Bronchial epithelial cell (primary cell): Measurements from ENCODE around the gene RIPPLY3. TPM values are rescaled to one million over a fixed set of nuclear protein-coding genes. Genes with fewer than 3 reads are reported as not detected.

Experiments used
- DNase-seq: peaks from one replicate; pipeline ENCODE4 v3.0.0-alpha.2; 2010; ENCODE audit warnings: low read depth
- FAIRE-seq: peaks from 2 replicates; lab custom pipeline; 2011; peaks lifted over from hg19 to GRCh38; lab: Jason Lieb, UNC
- H3K27me3 ChIP-seq: 2 replicates; pipeline ENCODE4 v1.5.1; 2011; ENCODE audit warnings: low read length; ENCODE audit not compliant: control insufficient read depth, insufficient read depth
- H3K36me3 ChIP-seq: 2 replicates; pipeline ENCODE4 v1.5.1; 2011; ENCODE audit warnings: low read length; ENCODE audit not compliant: control insufficient read depth, insufficient read depth
- H3K4me3 ChIP-seq: 2 replicates; pipeline ENCODE4 v1.5.1; 2011; ENCODE audit warnings: mild to moderate bottlenecking, low read depth, low read length, control low read depth
- CTCF ChIP-seq: IDR thresholded peaks from 2 replicates; pipeline ENCODE4 v1.5.1; 2011; ENCODE audit warnings: mild to moderate bottlenecking, moderate library complexity, low read length, control low read depth, inconsistent platforms; ENCODE audit not compliant: insufficient read depth, severe bottlenecking
- total RNA-seq: library from RNA; depleted of rRNA; stranded (reverse); fragments of >200 nt; gene quantifications from 2 replicates; pipeline ENCODE4 v1.2.1, GENCODE V29; 2014

Gene RIPPLY3
- total RNA-seq, 1 donor from 2014 or later = under 0.01 TPM

GRCh38 chr21:36980280-36981048, 26.0 kb upstream of the RIPPLY3 start:
- H3K36me3 ChIP-seq = no peaks in the 10 kb centered on the region
- no peak for DNase-seq
- no peaks in the 10 kb centered on the region for H3K27me3 ChIP-seq
- H3K4me3 ChIP-seq = peak overlapping the region; percentile 52
- no peak for FAIRE-seq
- TF ChIP-seq CTCF = no peak

- no peak for TF ChIP-seq CTCF
- FAIRE-seq = no peak
- DNase-seq = no peak
- H3K27me3 ChIP-seq = no peaks in the 10 kb centered on the region
- peak overlapping the region; percentile 52 for H3K4me3 ChIP-seq
- H3K36me3 ChIP-seq = no peaks in the 10 kb centered on the region
Measured at GRCh38 chr21:36981049-36981391, 25.5 kb upstream of the RIPPLY3 start.

GRCh38 chr21:36981977-36982700, 24.4 kb upstream of the RIPPLY3 start:
- no peak for TF ChIP-seq CTCF
- no peak for FAIRE-seq
- H3K36me3 ChIP-seq = no peaks in the 10 kb centered on the region
- DNase-seq = no peak
- no peaks in the 10 kb centered on the region for H3K27me3 ChIP-seq
- no peak overlapping the region for H3K4me3 ChIP-seq

- TF ChIP-seq CTCF = no peak
- no peak for FAIRE-seq
- no peaks in the 10 kb centered on the region for H3K27me3 ChIP-seq
- H3K36me3 ChIP-seq = no peaks in the 10 kb centered on the region
- no peak overlapping the region for H3K4me3 ChIP-seq
- DNase-seq = no peak
Measured at GRCh38 chr21:36985751-36986594, 20.5 kb upstream of the RIPPLY3 start.

- DNase-seq (no peak), FAIRE-seq (no peak)
- Histone ChIP-seq H3K4me3 (no peak overlapping the region), H3K27me3 (no peaks in the 10 kb centered on the region), H3K36me3 (no peaks in the 10 kb centered on the region)
- no peak for TF ChIP-seq CTCF
Measured at GRCh38 chr21:36987845-36988244, 18.7 kb upstream of the RIPPLY3 start.
